GM19452 (cell line): ENCODE data around the gene HEXD.
"Not testable (repeated sequence)": the region's sequence is repeated elsewhere in the genome, so short reads cannot be mapped to it uniquely, and the experiment has no call there.

Source experiments
- ATAC-seq: cut with Tn5 transposase; IDR thresholded peaks from one replicate; pipeline ENCODE4 v1.9.1; 2021; ENCODE audit not compliant: unreplicated experiment

Gene HEXD

GRCh38 chr17:82382220-82382932 is 35.8 kb upstream of the HEXD start:
- ATAC-seq, result not testable (repeated sequence)

DNA sequence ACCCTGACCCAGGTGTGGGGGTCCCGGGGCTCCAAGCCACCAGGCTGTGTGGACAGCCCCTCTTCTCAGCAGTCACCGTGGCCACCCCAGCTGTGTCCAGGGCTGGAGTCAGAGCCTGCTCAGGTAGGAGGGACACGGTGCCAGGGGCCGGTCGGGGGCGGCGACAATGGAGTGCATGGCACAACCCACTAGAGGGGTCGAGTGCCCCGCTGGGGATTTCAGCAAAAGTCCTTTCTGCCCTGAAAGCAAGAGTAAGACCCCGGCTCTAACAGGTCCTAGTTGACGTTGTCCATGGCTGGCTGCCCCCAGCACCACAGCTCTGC is 35.3 kb upstream of the HEXD start:
- ATAC-seq, result no peak

DNA sequence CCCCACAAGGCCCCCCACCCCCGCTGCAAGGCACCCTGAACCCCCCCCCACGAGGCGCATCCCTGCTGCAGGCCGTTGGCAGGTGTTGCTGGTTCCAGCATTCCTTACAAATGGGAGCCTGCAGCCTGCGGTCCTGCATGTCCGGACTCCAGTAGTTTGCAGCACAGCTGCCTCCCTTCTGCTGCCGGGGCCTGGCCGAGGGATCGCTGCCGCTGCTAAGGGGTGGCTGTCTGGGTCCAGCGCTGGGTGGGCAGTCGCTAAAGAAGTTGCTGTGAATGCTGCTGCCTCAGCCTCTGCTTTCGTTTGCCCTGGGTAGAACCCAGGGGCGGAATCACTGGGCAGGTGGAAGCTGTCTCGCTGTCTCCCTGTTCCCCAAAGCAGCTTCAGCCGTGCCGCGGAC is 34.7 kb upstream of the HEXD start:
- ATAC-seq, result no peak

- ATAC-seq, result no peak
These were observed 34.0 kb upstream of the HEXD start for GRCh38 chr17:82384051-82384729.

- no peak for ATAC-seq
These were observed 33.2 kb upstream of the HEXD start for GRCh38 chr17:82384730-82385481.

GRCh38 chr17:82385559-82386254 is 32.4 kb upstream of the HEXD start:
- no peak for ATAC-seq

- no peak for ATAC-seq
These were observed 31.8 kb upstream of the HEXD start for GRCh38 chr17:82386255-82386831.

GRCh38 chr17:82386881-82387704 is 31.1 kb upstream of the HEXD start:
- no peak for ATAC-seq

DNA sequence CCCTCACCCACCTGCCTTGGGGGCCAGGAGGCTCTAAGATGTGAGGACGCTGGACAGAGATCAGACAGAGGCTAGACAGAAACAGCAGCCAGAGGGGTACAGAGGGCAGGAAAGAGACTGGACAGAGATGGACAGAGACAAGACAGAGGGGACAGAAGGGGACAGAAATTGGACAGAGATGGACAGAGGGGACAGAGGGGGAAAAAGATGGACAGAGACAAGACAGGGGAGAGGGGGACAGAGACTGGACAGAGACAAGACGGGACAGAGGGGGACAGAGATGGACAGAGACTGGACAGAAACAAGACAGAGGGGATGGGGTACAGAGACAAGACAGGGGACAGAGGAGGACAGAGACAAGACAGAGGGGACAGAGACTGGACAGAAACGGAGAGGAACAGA is 30.4 kb upstream of the HEXD start:
- ATAC-seq, result no peak

DNA sequence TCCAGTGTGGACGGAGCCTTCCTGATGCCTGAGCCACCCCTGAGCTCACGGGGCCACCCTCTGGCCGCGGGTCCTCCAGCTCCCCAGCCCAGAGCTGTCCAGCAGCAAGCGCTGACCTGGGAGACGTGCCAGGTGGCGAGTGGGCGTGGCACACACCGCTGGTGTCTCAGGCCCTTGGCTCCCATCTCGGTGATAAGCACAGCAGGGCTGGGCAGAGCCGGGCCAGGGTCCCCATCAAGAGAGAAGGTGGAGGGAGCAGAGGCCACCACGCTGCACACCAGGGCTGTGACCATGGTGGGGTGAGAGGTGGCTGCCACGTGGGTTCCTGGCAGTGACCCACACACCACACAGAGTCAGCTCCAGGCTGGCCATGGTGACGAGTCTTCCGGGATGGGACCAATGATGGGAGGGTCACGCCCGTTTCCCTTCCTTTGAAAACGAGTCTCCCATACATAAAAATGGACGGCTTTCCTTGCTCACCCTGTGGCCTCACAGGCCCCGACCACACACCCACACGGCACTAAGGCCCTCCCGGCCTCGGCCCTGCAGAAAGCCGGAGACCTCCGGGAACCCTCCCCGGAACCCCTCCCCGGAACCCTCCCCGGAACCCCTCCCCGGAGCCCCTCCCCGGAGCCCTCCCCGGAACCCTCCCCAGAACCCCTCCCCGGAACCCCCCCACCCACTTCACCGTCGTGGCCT is 29.8 kb upstream of the HEXD start:
- no peak for ATAC-seq

GRCh38 chr17:82388922-82389283 is 29.2 kb upstream of the HEXD start:
- ATAC-seq, result no peak

DNA sequence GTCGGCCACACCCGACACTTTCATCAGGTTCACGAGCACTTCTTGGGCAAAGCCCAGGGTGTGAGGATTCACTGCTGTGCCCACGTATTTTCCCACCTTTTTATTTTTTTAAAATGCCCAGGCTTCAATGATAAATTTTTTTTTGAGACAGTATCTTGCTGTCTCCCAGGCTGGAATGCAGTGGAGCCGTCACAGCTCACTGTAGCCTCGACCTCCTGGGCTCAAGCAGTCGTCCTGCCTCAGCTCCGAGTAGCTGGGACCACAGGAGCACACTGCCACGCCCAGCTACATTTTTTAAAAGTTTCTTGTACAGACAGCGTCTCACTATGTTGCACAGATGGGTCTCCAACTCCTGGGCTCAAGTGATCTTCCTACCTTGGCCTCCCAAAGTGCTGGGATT is 28.8 kb upstream of the HEXD start:
- no peak for ATAC-seq

DNA sequence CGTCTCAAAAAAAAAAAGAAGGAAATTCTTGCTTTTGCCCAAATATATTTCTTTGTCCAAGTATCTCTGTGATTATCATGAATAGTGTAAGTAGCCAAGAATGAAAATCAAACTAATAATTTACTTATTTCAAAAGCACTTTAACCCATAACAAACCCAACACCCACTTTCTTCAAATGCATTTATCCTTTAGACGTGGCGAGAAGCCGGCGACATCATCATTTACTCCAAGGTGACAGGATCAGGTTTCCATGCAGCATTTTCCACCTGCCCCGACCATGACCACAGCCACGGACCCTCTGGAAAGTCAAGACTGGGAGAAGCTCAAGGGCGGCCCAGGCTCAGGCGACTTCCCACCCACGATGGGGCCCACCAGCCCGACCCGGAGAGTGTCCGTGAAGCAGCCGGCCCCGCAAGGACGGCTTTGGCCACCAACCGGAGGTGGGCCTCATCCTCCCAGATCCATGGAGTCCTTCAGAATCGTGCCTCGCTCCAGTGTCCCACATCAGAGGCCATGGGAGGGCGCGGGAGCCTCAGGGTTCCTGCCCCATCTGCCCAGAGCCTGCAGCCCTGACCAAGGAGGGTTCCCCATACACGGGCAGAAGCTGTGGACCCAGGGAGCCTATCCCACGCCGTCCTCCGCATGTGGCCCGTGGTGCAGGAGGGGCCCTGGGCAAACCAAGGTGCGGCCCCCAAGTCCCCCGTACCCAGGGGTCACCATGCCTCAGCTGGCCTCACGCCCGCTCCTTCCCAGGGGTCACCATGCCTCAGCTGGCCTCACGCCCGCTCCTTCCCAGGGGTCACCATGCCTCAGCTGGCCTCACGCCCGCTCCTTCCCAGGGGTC is 27.9 kb upstream of the HEXD start:
- no peak for ATAC-seq

GRCh38 chr17:82390860-82391435 is 27.2 kb upstream of the HEXD start:
- ATAC-seq, result no peak

DNA sequence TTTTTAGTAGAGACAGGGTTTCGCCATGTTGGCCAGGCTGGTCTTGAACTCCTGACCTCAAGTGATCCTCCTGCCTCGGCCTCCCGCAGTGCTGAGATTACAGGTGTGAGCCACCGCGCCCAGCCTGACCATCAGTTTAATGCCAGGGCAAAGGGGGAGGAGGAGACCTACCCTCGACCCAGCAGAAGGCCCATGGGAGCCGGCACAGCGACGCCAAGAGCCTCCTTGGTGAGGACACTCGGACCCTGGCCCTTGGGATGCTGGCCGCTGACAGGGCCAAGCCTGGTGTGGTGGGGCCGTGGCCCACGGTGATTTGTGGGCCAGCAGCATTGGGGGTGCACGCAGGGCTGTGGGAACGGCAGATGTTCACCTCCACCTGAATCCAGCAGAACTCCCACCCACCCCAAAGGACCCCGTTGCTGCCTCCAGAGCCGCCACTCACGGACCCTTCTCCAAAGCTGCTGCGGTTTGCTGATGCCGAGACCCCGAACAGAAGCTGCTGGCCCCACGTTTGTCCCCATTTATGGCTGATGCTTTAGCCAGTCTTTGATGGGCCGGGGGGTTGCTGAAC is 26.6 kb upstream of the HEXD start:
- no peak for ATAC-seq

DNA sequence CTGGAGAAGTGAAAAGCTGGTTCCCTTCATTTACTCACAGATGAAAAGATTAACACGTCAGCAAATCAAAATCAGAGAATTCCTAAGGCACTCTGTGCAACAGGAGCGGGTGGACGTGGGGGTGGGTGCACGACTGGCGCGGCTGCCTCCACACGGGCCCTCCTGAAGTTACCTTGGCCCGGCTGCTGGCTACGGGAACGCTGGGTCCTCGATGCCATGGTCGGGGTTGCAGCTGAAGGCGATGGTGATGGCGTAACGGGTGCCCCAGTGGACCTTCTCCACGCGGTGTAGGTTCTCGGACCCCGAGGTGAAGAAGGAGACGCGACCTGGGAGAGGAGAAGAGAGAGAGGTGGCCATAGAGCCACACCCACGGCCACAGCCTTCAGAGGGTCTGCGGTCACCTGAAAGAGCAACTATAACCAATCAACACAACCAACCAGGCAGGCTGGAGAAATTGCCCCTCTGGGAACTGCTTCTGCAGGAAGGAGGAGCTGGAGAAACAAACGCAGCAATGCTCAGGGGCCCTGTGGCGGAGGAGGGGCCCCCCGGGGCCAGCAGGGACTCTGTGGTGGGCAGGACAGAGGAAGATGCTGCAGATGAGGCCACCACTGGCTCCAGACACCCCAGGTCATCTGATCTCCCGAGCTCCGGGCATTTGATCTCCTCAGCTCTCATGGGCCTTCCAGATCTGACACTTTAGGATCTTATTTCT is 25.8 kb upstream of the HEXD start:
- no peak for ATAC-seq

GRCh38 chr17:82392941-82393340 is 25.2 kb upstream of the HEXD start:
- no peak for ATAC-seq

DNA sequence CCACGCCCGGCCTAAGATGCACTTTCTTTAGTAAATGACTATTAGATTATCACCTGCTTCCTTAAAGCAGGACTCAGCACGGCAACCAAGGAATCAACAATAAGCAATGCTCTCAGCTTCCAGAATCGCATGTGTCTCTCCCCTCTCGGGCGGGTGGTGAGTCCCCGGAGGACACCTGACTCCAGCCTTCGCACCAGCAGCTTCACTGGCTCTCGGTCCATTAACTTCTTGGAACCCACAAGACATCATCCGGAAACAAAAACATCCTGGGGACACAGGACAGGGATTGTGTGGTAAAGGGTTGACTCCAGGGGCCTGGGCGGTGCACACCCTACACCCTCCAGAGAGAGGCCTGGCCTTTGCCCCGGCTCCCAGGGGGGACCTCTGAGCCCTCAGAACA is 23.9 kb upstream of the HEXD start:
- ATAC-seq, result no peak
